ENCODE data around the gene LIPJ. TPM values are rescaled to one million over a fixed set of nuclear protein-coding genes. Genes with fewer than 3 reads are reported as not detected.

Gene LIPJ
- total and polyA plus RNA-seq, 2 of the 13 experiments (the other 11 are each of a cell fraction or from before 2014, with no cell fraction given), result not detected

- TF ChIP-seq GFI1 (CRISPR knock-in tag; IDR thresholded peaks at IDR 0.05; ENCODE audit: borderline replicate concordance) (no peak), BRD4 (CRISPR knock-in tag; IDR thresholded peaks at IDR 0.05) (no peak), TEAD3 (CRISPR knock-in tag; optimal IDR thresholded peaks at IDR 0.05; ENCODE audit: borderline replicate concordance) (no peak), EED (CRISPR knock-in tag; IDR thresholded peaks at IDR 0.05) (no peak)
Observed at GRCh38 chr10:88647061-88647615, 60.6 kb downstream of the LIPJ start (continued).

DNA sequence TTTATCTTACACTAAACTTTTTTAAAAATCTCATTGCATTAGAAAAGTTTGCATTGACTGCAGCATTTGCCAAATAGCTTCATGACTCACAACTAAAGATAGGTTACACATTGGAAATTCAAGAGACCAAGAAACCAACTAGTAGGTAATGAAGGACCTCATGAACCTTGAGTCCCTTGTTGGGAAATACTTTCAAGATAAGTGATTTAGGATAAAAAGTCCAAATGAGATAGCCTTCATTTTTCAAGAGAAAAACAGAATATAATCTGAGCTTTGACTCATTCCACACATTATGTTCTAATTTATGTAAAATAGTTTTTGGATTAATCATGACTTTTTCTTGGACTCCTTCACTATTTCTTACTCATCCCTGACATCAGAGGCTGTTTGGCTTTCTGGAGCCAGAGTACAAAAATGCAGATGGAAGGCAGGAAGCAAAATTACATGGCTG lies 64.6 kb downstream of the LIPJ start:
- CTCF ChIA-PET (ENCODE audit: low intra/inter-chr PET ratio, low total read pairs), result no interaction called here
- FAIRE-seq, result no peak
- TF ChIP-seq NCOA2 (CRISPR knock-in tag; IDR thresholded peaks at IDR 0.05) (no peak), ZNF577 (CRISPR knock-in tag; IDR thresholded peaks at IDR 0.05; ENCODE audit: borderline replicate concordance, low read depth) (no peak), SRSF1 (optimal IDR thresholded peaks at IDR 0.05; ENCODE audit: low read depth, low read length) (no peak)
- POLR2A ChIA-PET, result no interaction called here
- no peak for DNase-seq (ENCODE audit: low spot score)
- Histone ChIP-seq H4K20me1 (ENCODE audit: insufficient read depth, low read length) (no peaks in the 10 kb centered on the region), H3K79me2 (ENCODE audit: insufficient read depth, low read length) (no peaks in the 10 kb centered on the region), H3K9ac (ENCODE audit: insufficient read depth, low read depth, low read length) (no peak overlapping the region), H3K9me3 (ENCODE audit: low read length) (no peaks in the 10 kb centered on the region), H3K4me1 (ENCODE audit: insufficient read depth, low read length) (no peaks in the 10 kb centered on the region), H2AFZ (ENCODE audit: low read length) (no peak overlapping the region), H3K4me3 (replicated peaks in 1 of 3; ENCODE audit: insufficient read depth in 1 of 3, low read depth in 2 of 3, low read length in 3 of 3) (no peak overlapping the region), H3K27ac (ENCODE audit: extremely low read length, insufficient read depth, low read length) (no peak overlapping the region), H3K36me3 (replicated peaks in 1 of 2; ENCODE audit: control insufficient read depth in 1 of 2, insufficient read depth in 2 of 2, low read length in 2 of 2) (no peaks in the 10 kb centered on the region), H3K27me3 (ENCODE audit: control insufficient read depth in 1 of 2, insufficient read depth in 2 of 2, low read length in 2 of 2) (no peaks in the 10 kb centered on the region), H3K4me2 (ENCODE audit: low read depth, low read length) (no peak overlapping the region)
- BruUV-seq (replicated peaks), result no TSS peak
- ATAC-seq, result no peak
- in situ Hi-C loops (cut with HindIII; ENCODE audit: extremely low pct_ligation_motif_present, low pct_unique_long_range_greater_than_20kb) (no loop called here), intact Hi-C loops (cut with micrococcal nuclease; ENCODE audit: unreplicated experiment) (no loop called here)

GRCh38 chr10:88652616-88653015 lies 66.1 kb downstream of the LIPJ start:
- Histone ChIP-seq H3K79me2 (ENCODE audit: insufficient read depth, low read length) (no peaks in the 10 kb centered on the region), H4K20me1 (ENCODE audit: insufficient read depth, low read length) (no peaks in the 10 kb centered on the region), H3K4me1 (ENCODE audit: insufficient read depth, low read length) (no peaks in the 10 kb centered on the region), H3K27me3 (ENCODE audit: control insufficient read depth in 1 of 2, insufficient read depth in 2 of 2, low read length in 2 of 2) (no peaks in the 10 kb centered on the region), H3K4me2 (ENCODE audit: low read depth, low read length) (no peak overlapping the region), H3K36me3 (replicated peaks in 1 of 2; ENCODE audit: control insufficient read depth in 1 of 2, insufficient read depth in 2 of 2, low read length in 2 of 2) (no peaks in the 10 kb centered on the region), H3K27ac (ENCODE audit: extremely low read length, insufficient read depth, low read length) (no peak overlapping the region), H3K9me3 (ENCODE audit: low read length) (no peaks in the 10 kb centered on the region), H3K9ac (ENCODE audit: insufficient read depth, low read depth, low read length) (no peak overlapping the region), H2AFZ (ENCODE audit: low read length) (no peak overlapping the region), H3K4me3 (replicated peaks in 1 of 3; ENCODE audit: insufficient read depth in 1 of 3, low read depth in 2 of 3, low read length in 3 of 3) (no peak overlapping the region)
- TF ChIP-seq PPARG (CRISPR knock-in tag; conservative IDR thresholded peaks at IDR 0.05) (no peak), GTF3A (CRISPR knock-in tag; conservative IDR thresholded peaks at IDR 0.05) (no peak), SALL2 (CRISPR knock-in tag; IDR thresholded peaks at IDR 0.05) (no peak), HOXA9 (CRISPR knock-in tag; IDR thresholded peaks at IDR 0.05; ENCODE audit: borderline replicate concordance) (no peak), SAFB2 (CRISPR knock-in tag; IDR thresholded peaks at IDR 0.05; ENCODE audit: borderline replicate concordance, low read depth) (no peak)
- ATAC-seq (no peak), FAIRE-seq (no peak), DNase-seq (ENCODE audit: low spot score) (no peak)
- CTCF ChIA-PET (ENCODE audit: low intra/inter-chr PET ratio, low total read pairs), result no interaction called here
- in situ Hi-C loops (cut with HindIII; ENCODE audit: extremely low pct_ligation_motif_present, low pct_unique_long_range_greater_than_20kb) (no loop called here), intact Hi-C loops (cut with micrococcal nuclease; ENCODE audit: unreplicated experiment) (no loop called here)
- WGBS (ENCODE audit: low lambda C conversion rate), result 13% methylated on average over 2 of the region's 2 CpGs
- BruUV-seq (replicated peaks), result no TSS peak
- POLR2A ChIA-PET, result no interaction called here
